Measurements from ENCODE around the gene ZC2HC1C. TPM values are rescaled to one million over a fixed set of nuclear protein-coding genes. Genes with fewer than 3 reads are reported as not detected.

Gene ZC2HC1C
- total and polyA plus RNA-seq, 2 experiments from 2014 or later: 0.90 to 2.8 TPM

- H3K27ac Mint-ChIP-seq: no peak overlapping the region
- H3K36me3 Mint-ChIP-seq (ENCODE audit: low read depth): peaks cover 8% of the 10 kb centered on the region; the same call in 2 of the 3 replicates
- Histone ChIP-seq H3K27ac (ENCODE audit: low read depth) (no peak overlapping the region), H3K79me2 (replicated peaks; ENCODE audit: insufficient read depth) (0 out of 2 replicates have a peak, but pooled peaks cover 6% of the 10 kb centered on the region), H3K27me3 (ENCODE audit: insufficient read depth) (no peaks in the 10 kb centered on the region), H3K4me1 (ENCODE audit: insufficient read depth) (no peaks in the 10 kb centered on the region), H2AFZ (no peak overlapping the region), H3K4me3 (no peak overlapping the region), H3F3A (replicated peaks; ENCODE audit: low read depth) (no peaks in the 10 kb centered on the region), H3K36me3 (ENCODE audit: insufficient read depth) (no peaks in the 10 kb centered on the region; the same call in 1 of the 2 replicates), H3K4me2 (no peak overlapping the region), H4K20me1 (replicated peaks; ENCODE audit: insufficient read depth) (0 out of 2 replicates have a peak, but pooled peaks cover 6% of the 10 kb centered on the region), H3K9me2 (ENCODE audit: insufficient read depth) (no peaks in the 10 kb centered on the region)
- DNase-seq (ENCODE audit: low spot score) (no peak), ATAC-seq (no peak)
- no peak overlapping the region for H3K4me3 Mint-ChIP-seq
- H3K9me3 Mint-ChIP-seq: no peaks in the 10 kb centered on the region
- TF ChIP-seq EZH2phosphoT487 (IDR thresholded peaks at IDR 0.05; ENCODE audit: unreplicated experiment) (no peak), ETS1 (IDR thresholded peaks at IDR 0.05) (no peak), NANOG (IDR thresholded peaks at IDR 0.05; ENCODE audit: borderline replicate concordance) (no peak), ZNF114 (CRISPR knock-in tag; IDR thresholded peaks at IDR 0.05) (no peak), POLR2AphosphoS5 (IDR thresholded peaks at IDR 0.05; ENCODE audit: low read depth) (no peak), CREB1 (CRISPR knock-in tag; IDR thresholded peaks at IDR 0.05; ENCODE audit: low read depth) (no peak), JUNB (IDR thresholded peaks at IDR 0.05; ENCODE audit: unreplicated experiment) (no peak), REST (IDR thresholded peaks at IDR 0.05; ENCODE audit: unreplicated experiment) (no peak), ZNF331 (CRISPR knock-in tag; IDR thresholded peaks at IDR 0.05; ENCODE audit: low read depth) (no peak), CTCF (conservative IDR thresholded peaks at IDR 0.05; ENCODE audit: low read depth in 2 of 2) (no peak), EZH2 (IDR thresholded peaks at IDR 0.05; ENCODE audit: low read depth, unreplicated experiment) (no peak), STAT1 (IDR thresholded peaks at IDR 0.05; ENCODE audit: unreplicated experiment) (no peak), ZNF462 (CRISPR knock-in tag; IDR thresholded peaks at IDR 0.05) (no peak)
- no peaks in the 10 kb centered on the region for H3K4me1 Mint-ChIP-seq
- no peaks in the 10 kb centered on the region for H3K27me3 Mint-ChIP-seq (ENCODE audit: insufficient read depth, low read depth, poor library complexity)
Observed at GRCh38 chr14:75042035-75042434, 27.4 kb upstream of the ZC2HC1C start.
